Measurements from ENCODE around the gene MYO1E.

- TF ChIP-seq CTCF (IDR thresholded peaks at IDR 0.05) (no peak), POLR2A (IDR thresholded peaks at IDR 0.05) (no peak)
Measured at GRCh38 chr15:59367022-59367451, 5.6 kb downstream of the MYO1E start.

Measured in transverse colon (tissue), 3 donors.